GM18505 (cell line): ENCODE results near the gene KMT5B.

Experiments
- ATAC-seq: cut with Tn5 transposase; IDR thresholded peaks from one replicate; pipeline ENCODE4 v1.9.1; 2021; ENCODE audit not compliant: unreplicated experiment
- POLR2A ChIP-seq: IDR thresholded peaks from 4 replicates; pipeline ENCODE4 v1.6.1; 2011; ENCODE audit warnings: borderline replicate concordance; ENCODE audit not compliant: insufficient read depth, insufficient read length; ENCODE audit errors: extremely low read depth

Gene KMT5B

DNA sequence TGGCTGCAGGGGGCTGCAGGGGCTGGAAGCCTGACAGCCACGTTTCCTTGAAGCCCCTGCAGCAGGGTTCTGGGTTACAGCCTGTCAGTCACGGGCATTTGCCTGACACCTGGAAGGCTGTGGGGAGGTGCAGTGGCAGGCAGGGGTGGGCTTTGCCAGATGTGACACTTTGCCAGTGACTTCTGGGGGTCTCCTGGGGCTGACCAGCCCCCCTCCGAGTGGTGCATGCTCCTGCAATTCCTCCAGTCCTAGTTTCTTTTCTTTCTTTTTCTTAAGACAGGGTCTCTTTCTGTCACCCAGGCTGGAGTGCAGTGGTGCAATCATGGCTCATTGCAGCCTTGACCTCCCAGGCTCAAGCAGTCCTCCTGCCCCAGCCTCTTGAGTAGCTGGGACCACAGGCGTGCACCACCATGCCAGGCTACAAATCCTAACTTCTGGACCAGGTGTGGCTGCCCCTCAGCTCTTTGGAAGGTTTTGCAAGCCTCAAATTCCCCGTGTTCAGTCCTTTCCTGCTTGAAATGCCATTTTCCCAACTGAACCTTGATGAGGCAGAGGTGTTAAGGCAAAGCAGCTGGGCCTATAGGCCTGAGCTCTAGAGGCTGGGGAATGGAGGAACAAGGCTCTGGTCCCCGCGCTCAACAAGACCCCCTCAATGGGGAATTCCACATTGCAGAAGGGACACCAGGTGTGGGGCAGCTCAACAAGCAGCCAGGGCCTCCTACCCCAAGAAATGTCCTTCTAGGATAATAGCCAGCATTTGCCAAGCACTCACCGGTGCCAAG lies 71.7 kb downstream of the KMT5B start:
- ATAC-seq = no peak
- no peak for TF ChIP-seq POLR2A

DNA sequence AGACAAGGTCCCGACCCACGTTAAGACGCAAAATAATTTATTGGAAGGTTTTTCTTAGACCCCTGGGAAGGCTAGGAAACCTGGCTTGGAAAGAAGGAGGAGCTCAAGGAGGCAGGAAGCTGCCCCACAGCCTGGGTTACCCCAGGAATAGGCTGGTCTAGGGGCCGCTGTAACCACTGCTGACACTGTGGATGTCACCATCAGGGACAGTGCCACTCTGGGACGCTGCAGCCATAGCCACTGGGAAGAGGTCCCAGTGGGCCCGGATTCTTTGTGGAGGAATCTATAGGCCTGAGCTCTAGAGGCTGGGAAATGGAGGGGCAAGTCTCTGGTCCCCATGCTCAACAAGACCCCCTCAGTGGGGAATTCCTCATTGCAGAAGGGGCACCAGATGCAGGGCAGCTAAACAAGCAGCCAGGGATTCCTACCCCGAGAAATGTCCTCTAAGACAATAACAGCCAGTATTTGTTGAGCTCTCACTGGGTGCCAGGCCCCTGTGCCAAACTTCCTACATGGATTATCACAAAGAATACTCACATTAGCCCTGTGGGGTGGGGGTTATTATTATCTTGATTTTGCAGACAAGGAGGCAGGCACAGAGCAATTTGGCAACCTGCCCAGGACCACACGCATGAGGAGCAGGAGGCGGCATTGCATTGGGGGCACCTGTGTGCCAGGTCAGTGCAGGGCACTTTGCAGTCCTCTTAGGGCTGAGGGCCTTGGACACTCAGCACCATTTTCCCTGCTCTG lies 72.4 kb downstream of the KMT5B start:
- no peak for ATAC-seq

DNA sequence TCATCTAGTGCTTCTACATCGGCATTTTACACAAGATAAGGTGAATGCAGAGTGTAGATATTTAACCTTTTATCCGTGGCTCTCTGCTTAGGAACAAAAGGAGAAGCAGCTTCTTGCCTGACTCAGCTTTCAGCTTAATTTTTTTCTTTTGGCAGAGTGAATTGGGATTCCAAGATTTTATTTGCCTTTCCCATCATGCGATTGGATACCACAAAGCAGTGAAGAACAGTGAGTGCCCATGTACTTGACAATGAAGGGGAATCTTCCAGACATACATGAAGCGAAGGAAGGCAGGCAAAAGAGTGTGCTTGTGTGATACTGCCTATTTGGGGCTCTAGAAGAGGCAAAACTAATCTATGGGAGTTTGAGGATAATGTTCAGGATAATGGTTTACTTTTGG lies 74.9 kb downstream of the KMT5B start:
- ATAC-seq = no peak

More for the DNA sequence above, 72.4 kb downstream of the KMT5B start:
- no peak for TF ChIP-seq POLR2A

DNA sequence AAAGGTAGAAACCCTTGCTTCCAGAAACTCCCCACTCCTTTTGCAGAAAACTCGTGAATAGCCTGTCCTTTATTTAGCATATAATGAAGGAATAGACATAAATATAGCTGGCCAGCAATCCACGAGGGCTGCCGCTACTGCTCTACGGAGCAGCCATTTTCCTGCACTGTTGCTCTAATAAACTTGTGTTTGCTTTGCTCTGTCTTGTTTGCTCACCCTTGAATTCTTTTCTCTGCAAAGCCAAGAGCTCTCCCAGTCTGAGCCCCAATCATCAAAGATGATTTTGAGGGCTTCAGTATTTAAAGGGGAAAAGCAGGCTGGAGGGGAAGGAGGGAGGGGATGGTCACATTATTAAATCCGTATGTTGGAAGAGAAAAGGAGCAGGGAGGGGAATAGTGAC lies 75.3 kb downstream of the KMT5B start:
- ATAC-seq = no peak
- no peak for TF ChIP-seq POLR2A

More for the DNA sequence above, 74.9 kb downstream of the KMT5B start:
- TF ChIP-seq POLR2A = no peak

DNA sequence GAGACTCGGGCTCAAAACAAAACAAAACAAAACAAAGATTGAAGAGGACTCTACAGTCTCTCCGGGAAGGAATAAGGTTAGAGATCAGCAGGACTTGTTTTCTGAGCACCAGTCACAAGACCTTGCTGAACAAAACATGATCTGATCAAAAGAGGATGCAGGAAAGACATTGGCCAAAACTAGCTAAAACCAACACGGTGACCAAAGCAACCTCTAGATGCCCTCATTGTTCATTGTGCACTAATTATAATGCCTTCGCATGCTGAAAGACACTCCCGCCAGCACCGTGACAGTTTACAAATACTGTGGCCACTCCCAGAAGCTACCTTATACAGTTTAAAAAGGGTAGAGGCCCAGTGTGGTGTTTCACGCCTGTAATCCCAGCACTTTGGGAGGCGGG lies 76.2 kb downstream of the KMT5B start:
- no peak for ATAC-seq
- no peak for TF ChIP-seq POLR2A

GRCh38 chr11:68135161-68135560 lies 77.9 kb downstream of the KMT5B start:
- no peak for ATAC-seq
- no peak for TF ChIP-seq POLR2A

DNA sequence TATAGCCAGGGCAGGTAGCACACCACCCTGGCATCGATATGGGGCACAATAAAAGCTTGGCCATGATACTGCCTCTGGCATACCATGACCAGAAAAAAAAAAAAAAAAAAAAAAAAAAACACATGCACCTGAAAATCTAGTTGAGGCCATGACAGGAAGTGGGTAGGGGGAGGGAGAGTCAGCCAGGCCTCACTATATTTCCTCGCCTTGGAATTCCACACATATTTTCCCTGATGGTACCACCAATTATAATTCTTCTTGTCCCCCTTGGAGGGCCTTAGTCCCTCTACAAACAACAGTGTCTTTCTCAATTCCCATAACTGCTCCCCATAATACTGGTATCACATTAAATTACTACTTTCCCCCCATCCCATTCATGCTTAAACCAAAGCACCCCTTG lies 79.3 kb downstream of the KMT5B start:
- no peak for ATAC-seq
- TF ChIP-seq POLR2A = no peak

GRCh38 chr11:68130121-68130520 lies 83.0 kb downstream of the KMT5B start:
- no peak for TF ChIP-seq POLR2A
- ATAC-seq = no peak

- ATAC-seq = no peak
- no peak for TF ChIP-seq POLR2A
Observed at GRCh38 chr11:68128682-68129327, 84.3 kb downstream of the KMT5B start.

DNA sequence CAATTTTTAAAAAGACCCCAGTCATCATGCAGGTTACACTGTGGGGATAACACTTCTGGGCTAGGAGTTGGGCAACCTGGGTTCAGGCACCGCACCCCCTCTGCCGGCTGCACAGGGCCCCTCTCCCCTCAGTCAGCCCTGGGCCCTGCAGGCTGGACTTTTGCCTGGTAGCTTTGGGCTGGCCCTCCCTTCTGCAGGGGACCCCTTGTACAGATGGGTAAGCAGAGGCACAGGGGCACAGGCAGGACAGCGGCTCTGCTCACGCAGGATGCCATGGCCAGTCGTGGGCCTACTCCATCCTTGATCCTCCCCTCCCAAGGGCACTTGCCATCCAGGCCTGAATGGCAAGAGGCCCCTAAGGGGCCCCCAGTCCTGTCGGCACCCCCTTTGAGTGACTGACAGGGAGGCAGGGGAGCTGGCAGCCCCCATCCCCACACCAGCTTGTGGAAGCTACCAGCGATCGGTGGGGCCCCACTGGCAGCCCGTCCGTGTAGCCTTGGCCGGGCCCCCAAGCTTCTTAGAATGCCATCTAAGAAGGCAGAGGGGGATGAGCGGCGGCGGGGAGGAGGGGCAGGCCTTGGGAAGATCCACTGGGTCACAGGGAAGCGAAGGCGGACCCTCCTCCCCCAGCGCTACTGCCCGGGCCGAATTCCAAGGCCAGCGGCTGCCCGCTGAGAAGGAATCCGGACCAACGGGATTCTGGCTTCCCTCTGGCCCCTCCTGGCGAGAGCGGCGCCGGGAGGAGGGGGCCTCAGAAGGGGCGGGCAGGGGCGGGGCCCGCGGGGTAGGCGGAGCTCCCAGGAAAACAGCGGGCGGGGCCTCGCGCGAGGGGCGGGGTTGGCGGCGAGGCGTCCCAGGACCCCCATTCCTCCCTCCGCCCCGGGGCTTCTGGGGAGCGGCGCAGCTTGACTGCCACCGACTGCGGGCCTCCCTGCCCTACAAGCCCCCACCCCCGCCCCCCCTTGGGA lies 85.1 kb downstream of the KMT5B start:
- ATAC-seq = no peak
- TF ChIP-seq POLR2A = no peak

GRCh38 chr11:68125164-68125563 lies 87.9 kb downstream of the KMT5B start:
- TF ChIP-seq POLR2A = no peak
- ATAC-seq = no peak

DNA sequence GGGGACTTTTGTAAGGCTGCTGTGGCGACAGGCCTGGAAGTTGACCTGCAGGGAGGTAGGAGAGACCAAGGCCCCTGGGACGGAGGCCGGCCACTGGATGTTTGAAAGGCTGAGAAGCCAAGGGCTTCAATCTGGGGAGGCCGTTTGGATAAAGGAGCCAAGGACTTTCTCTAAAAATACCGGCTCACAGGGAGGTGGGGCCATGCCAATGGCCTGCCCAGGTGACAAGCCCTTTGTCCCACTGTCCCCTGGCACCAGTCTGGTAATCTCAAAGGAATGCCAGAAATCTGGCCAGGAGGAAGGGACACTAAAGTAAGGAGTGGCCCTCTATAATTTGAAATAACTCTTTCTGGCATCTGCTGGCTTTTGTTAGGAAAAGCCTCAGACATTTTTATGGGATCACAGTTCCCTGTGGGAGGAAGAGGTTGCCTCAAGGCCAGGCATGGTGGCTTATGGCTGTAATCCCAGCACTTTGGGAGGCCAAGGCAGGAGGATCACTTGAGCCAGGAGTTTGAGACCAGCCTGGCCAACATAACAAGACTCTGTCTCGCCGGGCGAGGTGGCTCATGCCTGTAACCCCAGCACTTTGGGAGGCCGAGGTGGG lies 90.1 kb downstream of the KMT5B start:
- TF ChIP-seq POLR2A = no peak
- ATAC-seq = no peak
